ENCODE data around the gene ULK4.

DNA sequence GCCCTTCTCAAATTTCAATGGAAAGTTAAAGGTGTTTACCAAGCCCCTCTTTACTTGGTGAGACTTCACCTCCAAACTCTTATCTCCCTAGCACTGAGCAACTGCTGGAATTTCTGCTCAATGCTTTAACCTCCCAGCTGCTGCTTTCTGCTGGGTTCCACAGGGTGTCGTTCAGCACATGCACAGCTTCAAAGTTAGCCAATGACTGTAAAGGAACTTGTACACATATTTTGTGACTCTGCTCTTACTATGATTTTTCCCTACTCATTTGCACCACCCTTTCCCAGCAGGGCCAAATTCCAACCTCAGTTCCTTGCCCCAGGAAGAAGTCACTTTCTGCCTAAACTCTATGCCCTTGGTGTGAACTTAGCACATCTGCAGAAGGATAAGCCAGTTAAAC is 89.7 kb downstream of the ULK4 start:
- TF ChIP-seq EZH2phosphoT487 (IDR thresholded peaks at IDR 0.05; ENCODE audit: low read depth) = no peak
- TF ChIP-seq, protein P1, sequence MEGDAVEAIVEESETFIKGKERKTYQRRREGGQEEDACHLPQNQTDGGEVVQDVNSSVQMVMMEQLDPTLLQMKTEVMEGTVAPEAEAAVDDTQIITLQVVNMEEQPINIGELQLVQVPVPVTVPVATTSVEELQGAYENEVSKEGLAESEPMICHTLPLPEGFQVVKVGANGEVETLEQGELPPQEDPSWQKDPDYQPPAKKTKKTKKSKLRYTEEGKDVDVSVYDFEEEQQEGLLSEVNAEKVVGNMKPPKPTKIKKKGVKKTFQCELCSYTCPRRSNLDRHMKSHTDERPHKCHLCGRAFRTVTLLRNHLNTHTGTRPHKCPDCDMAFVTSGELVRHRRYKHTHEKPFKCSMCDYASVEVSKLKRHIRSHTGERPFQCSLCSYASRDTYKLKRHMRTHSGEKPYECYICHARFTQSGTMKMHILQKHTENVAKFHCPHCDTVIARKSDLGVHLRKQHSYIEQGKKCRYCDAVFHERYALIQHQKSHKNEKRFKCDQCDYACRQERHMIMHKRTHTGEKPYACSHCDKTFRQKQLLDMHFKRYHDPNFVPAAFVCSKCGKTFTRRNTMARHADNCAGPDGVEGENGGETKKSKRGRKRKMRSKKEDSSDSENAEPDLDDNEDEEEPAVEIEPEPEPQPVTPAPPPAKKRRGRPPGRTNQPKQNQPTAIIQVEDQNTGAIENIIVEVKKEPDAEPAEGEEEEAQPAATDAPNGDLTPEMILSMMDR (IDR thresholded peaks at IDR 0.05; ENCODE audit: low read depth, low read length) = no peak

Measured in OCI-LY3 (cell line).